Neural progenitor cell (in vitro differentiated cells): ENCODE data around the gene LRRC46. TPM values are rescaled to one million over a fixed set of nuclear protein-coding genes. Genes with fewer than 3 reads are reported as not detected.

Experiments
- DNase-seq: peaks from one replicate; pipeline ENCODE4 v3.0.0-alpha.2; 2016; ENCODE audit warnings: low spot score
- H2AFZ ChIP-seq: fragments of 200-600 bp; sonication (generic); replicated peaks from 2 replicates; pipeline ENCODE4 v1.6.1; 2016; ENCODE audit warnings: antibody characterized with exemption
- H3F3A ChIP-seq: fragments of 200-600 bp; sonication (generic); 2 replicates; pipeline ENCODE4 v1.6.1; 2016; ENCODE audit warnings: antibody characterized with exemption, low read depth
- H3K27ac ChIP-seq: fragments of 200-600 bp; sonication (generic); 2 replicates; pipeline ENCODE4 v1.5.1; 2016; ENCODE audit warnings: mild to moderate bottlenecking
- H3K27me3 ChIP-seq: fragments of 200-600 bp; sonication (generic); 2 replicates; pipeline ENCODE4 v1.6.1; 2016; ENCODE audit warnings: mild to moderate bottlenecking, moderate library complexity
- H3K36me3 ChIP-seq: fragments of 200-600 bp; sonication (generic); 2 replicates; pipeline ENCODE4 v1.5.1; 2016
- H3K4me1 ChIP-seq: fragments of 200-600 bp; sonication (generic); 2 replicates; pipeline ENCODE4 v1.6.1; 2016; ENCODE audit warnings: mixed run types
- H3K4me2 ChIP-seq: fragments of 200-600 bp; sonication (generic); 2 replicates; pipeline ENCODE4 v1.6.1; 2016
- H3K4me3 ChIP-seq: fragments of 200-600 bp; sonication (generic); 2 replicates; pipeline ENCODE4 v1.5.1; 2016
- H3K79me2 ChIP-seq: fragments of 200-600 bp; sonication (generic); 2 replicates; pipeline ENCODE4 v1.6.1; 2016; ENCODE audit warnings: low read depth
- H3K9ac ChIP-seq: fragments of 200-600 bp; sonication (generic); 2 replicates; pipeline ENCODE4 v1.6.1; 2016
- H3K9me3 ChIP-seq: fragments of 200-600 bp; sonication (generic); 2 replicates; pipeline ENCODE4 v1.5.1; 2016; ENCODE audit warnings: low read depth
- H4K20me1 ChIP-seq: fragments of 200-600 bp; sonication (generic); 2 replicates; pipeline ENCODE4 v1.6.1; 2016; ENCODE audit warnings: low read depth
- H3K27ac Mint-ChIP-seq: 3 replicates; pipeline ENCODE4 v1.8.0; 2021; ENCODE audit warnings: mixed read lengths
- H3K27me3 Mint-ChIP-seq: 2 replicates; pipeline ENCODE4 v1.8.0; 2022; ENCODE audit warnings: low read depth, mild to moderate bottlenecking, inconsistent platforms, moderate library complexity, mixed read lengths; ENCODE audit not compliant: insufficient read depth
- H3K36me3 Mint-ChIP-seq: 3 replicates; pipeline ENCODE4 v1.8.0; 2021; ENCODE audit warnings: mixed read lengths
- H3K4me1 Mint-ChIP-seq: 3 replicates; pipeline ENCODE4 v1.8.0; 2021; ENCODE audit warnings: mixed read lengths
- H3K4me3 Mint-ChIP-seq: 3 replicates; pipeline ENCODE4 v1.8.0; 2021; ENCODE audit warnings: mild to moderate bottlenecking, moderate library complexity, mixed read lengths
- H3K9me3 Mint-ChIP-seq: 3 replicates; pipeline ENCODE4 v1.8.0; 2020; ENCODE audit warnings: mixed read lengths
- CTCF ChIP-seq: fragments of 200-600 bp; sonication (generic); IDR thresholded peaks from 2 replicates; pipeline ENCODE4 v1.5.1; 2017; ENCODE audit warnings: antibody characterized with exemption, mild to moderate bottlenecking
- EZH2 ChIP-seq: fragments of 200-600 bp; sonication (generic); IDR thresholded peaks from 2 replicates; pipeline ENCODE4 v1.6.1; 2017; ENCODE audit warnings: antibody characterized with exemption, mild to moderate bottlenecking, moderate library complexity
- EZH2phosphoT487 ChIP-seq: fragments of 200-600 bp; sonication (generic); IDR thresholded peaks from 2 replicates; pipeline ENCODE4 v1.6.1; 2017; ENCODE audit warnings: antibody characterized with exemption
- total RNA-seq: library from RNA; depleted of rRNA; stranded (reverse); fragments of >200 nt; gene quantifications from 2 replicates; pipeline ENCODE4 v1.2.3, GENCODE V29; 2015; ENCODE audit warnings: low replicate concordance

Gene LRRC46
- total RNA-seq, 1 donor from 2014 or later, result 0.06 TPM

GRCh38 chr17:47879776-47880454, 48.4 kb downstream of the LRRC46 start:
- Histone ChIP-seq H3K4me3 (no peak overlapping the region), H4K20me1 (no peaks in the 10 kb centered on the region), H2AFZ (no peak overlapping the region), H3K27me3 (no peaks in the 10 kb centered on the region), H3K9ac (no peak overlapping the region), H3F3A (no peaks in the 10 kb centered on the region), H3K27ac (no peak overlapping the region), H3K4me2 (no peak overlapping the region), H3K9me3 (no peaks in the 10 kb centered on the region), H3K36me3 (no peaks in the 10 kb centered on the region), H3K4me1 (peaks cover 14% of the 10 kb centered on the region), H3K79me2 (no peaks in the 10 kb centered on the region)
- TF ChIP-seq EZH2phosphoT487, result no peak
- no peak for TF ChIP-seq EZH2
- TF ChIP-seq CTCF, result no peak
- H3K27ac Mint-ChIP-seq, result no peak overlapping the region
- H3K4me3 Mint-ChIP-seq, result no peak overlapping the region
- H3K36me3 Mint-ChIP-seq, result no peaks in the 10 kb centered on the region
- H3K27me3 Mint-ChIP-seq, result peaks cover 23% of the 10 kb centered on the region
- no peak for DNase-seq
- peaks cover 6% of the 10 kb centered on the region for H3K4me1 Mint-ChIP-seq
- H3K9me3 Mint-ChIP-seq, result no peaks in the 10 kb centered on the region

GRCh38 chr17:47882247-47882646, 50.8 kb downstream of the LRRC46 start:
- Mint-ChIP-seq H3K4me1 (peaks cover 13% of the 10 kb centered on the region), H3K9me3 (no peaks in the 10 kb centered on the region), H3K4me3 (no peak overlapping the region), H3K27me3 (peaks cover 17% of the 10 kb centered on the region), H3K36me3 (no peaks in the 10 kb centered on the region), H3K27ac (no peak overlapping the region)
- no peak overlapping the region for H3K4me3 ChIP-seq
- no peak for DNase-seq
- no peaks in the 10 kb centered on the region for H3K36me3 ChIP-seq
- no peaks in the 10 kb centered on the region for H4K20me1 ChIP-seq
- no peaks in the 10 kb centered on the region for H3F3A ChIP-seq
- no peak for TF ChIP-seq CTCF
- TF ChIP-seq EZH2, result no peak
- TF ChIP-seq EZH2phosphoT487, result no peak
- H2AFZ ChIP-seq, result no peak overlapping the region
- H3K4me2 ChIP-seq, result no peak overlapping the region
- peaks cover 17% of the 10 kb centered on the region for H3K4me1 ChIP-seq
- H3K79me2 ChIP-seq, result no peaks in the 10 kb centered on the region
- H3K9me3 ChIP-seq, result no peaks in the 10 kb centered on the region
- H3K9ac ChIP-seq, result no peak overlapping the region
- H3K27me3 ChIP-seq, result no peaks in the 10 kb centered on the region
- H3K27ac ChIP-seq, result no peak overlapping the region

- Histone ChIP-seq H3K27me3 (no peaks in the 10 kb centered on the region), H3K36me3 (no peaks in the 10 kb centered on the region), H2AFZ (no peak overlapping the region), H4K20me1 (no peaks in the 10 kb centered on the region), H3K4me1 (peaks cover 15% of the 10 kb centered on the region), H3K27ac (no peak overlapping the region), H3K4me2 (no peak overlapping the region), H3K79me2 (no peaks in the 10 kb centered on the region), H3F3A (no peaks in the 10 kb centered on the region), H3K4me3 (no peak overlapping the region), H3K9ac (no peak overlapping the region), H3K9me3 (no peaks in the 10 kb centered on the region)
- no peak for TF ChIP-seq EZH2phosphoT487
- TF ChIP-seq EZH2, result no peak
- no peak for TF ChIP-seq CTCF
- Mint-ChIP-seq H3K9me3 (no peaks in the 10 kb centered on the region), H3K4me3 (no peak overlapping the region), H3K27ac (peak overlapping the region; percentile 3), H3K27me3 (peaks cover 17% of the 10 kb centered on the region), H3K36me3 (no peaks in the 10 kb centered on the region), H3K4me1 (peaks cover 13% of the 10 kb centered on the region)
- no peak for DNase-seq
Observed at GRCh38 chr17:47882695-47883588, 51.5 kb downstream of the LRRC46 start.
